Activated B cell treated with CpG ODN at 0.5 μM for 24 hours (primary cell): Measurements from ENCODE around the gene EIF4E1B. TPM values are rescaled to one million over a fixed set of nuclear protein-coding genes. Genes with fewer than 3 reads are reported as not detected.

ENCODE experiments used
- ATAC-seq: fragments of 200-7000 bp; cut with Tn5 transposase; one replicate; pipeline ENCODE4 v1.10.0; 2021; ENCODE audit warnings: low read depth, mild to moderate bottlenecking, moderate library complexity
- CTCF ChIA-PET: fragments of 350-600 bp; sonication (Branson Sonifier 250); formaldehyde crosslinking; loops from one replicate; lab custom pipeline; 2021; ENCODE audit warnings: antibody characterized with exemption; lab: Charles Lee
- POLR2A ChIA-PET: fragments of 350-600 bp; sonication (Branson Sonifier 250); formaldehyde crosslinking; loops from one replicate; lab custom pipeline; 2021; ENCODE audit warnings: antibody characterized with exemption; lab: Charles Lee
- DNase-seq: peaks from one replicate; pipeline ENCODE4 v3.0.0; 2022
- H3K27ac Mint-ChIP-seq: one replicate; pipeline ENCODE4 v1.8.0; 2020; ENCODE audit warnings: mixed read lengths
- H3K27me3 Mint-ChIP-seq: one replicate; pipeline ENCODE4 v1.8.0; 2021; ENCODE audit warnings: mixed read lengths
- H3K36me3 Mint-ChIP-seq: one replicate; pipeline ENCODE4 v1.8.0; 2021; ENCODE audit warnings: low read depth, mixed read lengths
- H3K4me1 Mint-ChIP-seq: one replicate; pipeline ENCODE4 v1.8.0; 2021; ENCODE audit warnings: mixed read lengths
- H3K4me3 Mint-ChIP-seq: one replicate; pipeline ENCODE4 v1.8.0; 2020; ENCODE audit warnings: mild to moderate bottlenecking, mixed read lengths
- H3K9me3 Mint-ChIP-seq: one replicate; pipeline ENCODE4 v1.8.0; 2020; ENCODE audit warnings: mixed read lengths
- intact Hi-C: fragments of 100-400 bp; cut with micrococcal nuclease; formaldehyde crosslinking; loops from one replicate; pipeline ENCODE4 v1.15.1; 2024
- total RNA-seq: library from RNA; stranded (reverse); gene quantifications from 2 replicates; pipeline ENCODE4 v1.2.3, GENCODE V29; 2022
- TF ChIP-seq, protein P1 (sequence below): fragments of 200-600 bp; IDR thresholded peaks from one replicate; pipeline ENCODE4 v1.8.0; 2022; ENCODE audit warnings: antibody characterized with exemption, mild to moderate bottlenecking

Gene EIF4E1B
- total RNA-seq, 1 donor from 2014 or later: not detected

DNA sequence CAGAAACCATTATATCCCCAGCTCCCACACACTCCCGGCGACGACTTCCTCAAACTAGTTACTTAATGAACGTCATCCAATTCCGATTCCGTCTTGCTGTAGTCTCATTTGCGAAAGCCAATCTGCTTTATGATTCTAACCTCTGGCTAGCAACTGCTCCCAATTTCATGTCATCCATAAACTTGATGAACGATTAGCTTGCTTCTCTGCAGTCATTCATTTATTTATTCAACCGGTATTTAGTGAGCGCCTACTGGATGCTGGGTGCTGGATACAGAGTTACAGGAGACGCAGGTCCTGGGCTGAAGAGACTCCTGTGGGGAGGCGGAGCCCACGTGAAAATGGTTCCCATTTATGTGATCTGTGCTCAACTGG lies 63.0 kb downstream of the EIF4E1B start:
- POLR2A ChIA-PET: no interaction called here
- DNase-seq (no peak), ATAC-seq (no peak)
- Mint-ChIP-seq H3K4me3 (no peak overlapping the region), H3K4me1 (no peaks in the 10 kb centered on the region), H3K27me3 (peaks cover 75% of the 10 kb centered on the region), H3K36me3 (no peaks in the 10 kb centered on the region), H3K9me3 (no peaks in the 10 kb centered on the region), H3K27ac (no peak overlapping the region)
- CTCF ChIA-PET: no interaction called here
- intact Hi-C loops: no loop called here
- TF ChIP-seq, protein P1, sequence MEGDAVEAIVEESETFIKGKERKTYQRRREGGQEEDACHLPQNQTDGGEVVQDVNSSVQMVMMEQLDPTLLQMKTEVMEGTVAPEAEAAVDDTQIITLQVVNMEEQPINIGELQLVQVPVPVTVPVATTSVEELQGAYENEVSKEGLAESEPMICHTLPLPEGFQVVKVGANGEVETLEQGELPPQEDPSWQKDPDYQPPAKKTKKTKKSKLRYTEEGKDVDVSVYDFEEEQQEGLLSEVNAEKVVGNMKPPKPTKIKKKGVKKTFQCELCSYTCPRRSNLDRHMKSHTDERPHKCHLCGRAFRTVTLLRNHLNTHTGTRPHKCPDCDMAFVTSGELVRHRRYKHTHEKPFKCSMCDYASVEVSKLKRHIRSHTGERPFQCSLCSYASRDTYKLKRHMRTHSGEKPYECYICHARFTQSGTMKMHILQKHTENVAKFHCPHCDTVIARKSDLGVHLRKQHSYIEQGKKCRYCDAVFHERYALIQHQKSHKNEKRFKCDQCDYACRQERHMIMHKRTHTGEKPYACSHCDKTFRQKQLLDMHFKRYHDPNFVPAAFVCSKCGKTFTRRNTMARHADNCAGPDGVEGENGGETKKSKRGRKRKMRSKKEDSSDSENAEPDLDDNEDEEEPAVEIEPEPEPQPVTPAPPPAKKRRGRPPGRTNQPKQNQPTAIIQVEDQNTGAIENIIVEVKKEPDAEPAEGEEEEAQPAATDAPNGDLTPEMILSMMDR: no peak

DNA sequence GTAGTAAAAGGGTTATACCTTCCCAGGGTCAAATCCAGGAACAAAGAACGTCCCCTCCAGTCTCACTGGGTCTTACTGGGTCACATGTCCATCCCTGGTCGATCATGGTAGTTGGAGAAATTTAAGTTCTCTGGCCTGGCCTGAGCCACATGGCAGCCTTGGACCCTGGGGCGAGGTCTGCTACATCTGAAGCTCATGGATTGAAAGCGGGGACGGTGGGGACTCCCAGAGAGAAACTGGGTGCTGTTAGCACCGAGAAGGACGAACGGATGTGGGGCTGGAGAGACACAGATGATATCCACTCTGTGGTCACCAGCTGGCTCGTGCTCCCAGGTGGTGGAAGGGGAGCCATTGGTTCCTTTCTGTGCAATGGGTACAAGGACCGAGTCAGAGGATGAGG lies 63.7 kb downstream of the EIF4E1B start:
- no peaks in the 10 kb centered on the region for H3K9me3 Mint-ChIP-seq
- no peaks in the 10 kb centered on the region for H3K4me1 Mint-ChIP-seq
- H3K36me3 Mint-ChIP-seq: no peaks in the 10 kb centered on the region
- TF ChIP-seq, protein P1: no peak
- no peak overlapping the region for H3K27ac Mint-ChIP-seq
- no peak for ATAC-seq
- CTCF ChIA-PET: no interaction called here
- no peak overlapping the region for H3K4me3 Mint-ChIP-seq
- intact Hi-C loops: no loop called here
- peaks cover 80% of the 10 kb centered on the region for H3K27me3 Mint-ChIP-seq
- POLR2A ChIA-PET: no interaction called here
- DNase-seq: no peak

DNA sequence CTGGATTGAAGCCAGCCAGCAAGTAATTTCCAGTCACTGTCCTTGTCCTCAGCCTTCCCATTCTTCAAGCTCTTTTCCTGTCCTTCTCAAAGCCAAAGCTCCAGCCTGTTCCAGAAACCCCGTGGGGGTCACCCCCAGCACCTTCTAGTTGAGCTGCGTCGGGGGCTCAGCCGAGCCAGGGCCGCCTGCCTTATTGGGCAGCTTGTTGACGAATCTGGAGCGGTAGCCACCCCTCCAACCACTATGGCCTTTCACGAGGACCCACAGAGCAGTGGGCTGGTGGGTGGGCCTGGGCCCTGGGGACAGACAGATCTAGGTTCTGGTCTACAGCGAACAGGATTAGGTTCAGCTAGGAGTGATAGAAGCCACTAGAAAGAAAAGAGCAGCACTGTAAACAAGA lies 64.2 kb downstream of the EIF4E1B start:
- no peak overlapping the region for H3K27ac Mint-ChIP-seq
- CTCF ChIA-PET: no interaction called here
- TF ChIP-seq, protein P1: no peak
- intact Hi-C loops: no loop called here
- no peaks in the 10 kb centered on the region for H3K36me3 Mint-ChIP-seq
- no peaks in the 10 kb centered on the region for H3K4me1 Mint-ChIP-seq
- H3K9me3 Mint-ChIP-seq: no peaks in the 10 kb centered on the region
- H3K4me3 Mint-ChIP-seq: no peak overlapping the region
- POLR2A ChIA-PET: no interaction called here
- peaks cover 76% of the 10 kb centered on the region for H3K27me3 Mint-ChIP-seq
- ATAC-seq (no peak), DNase-seq (no peak)

DNA sequence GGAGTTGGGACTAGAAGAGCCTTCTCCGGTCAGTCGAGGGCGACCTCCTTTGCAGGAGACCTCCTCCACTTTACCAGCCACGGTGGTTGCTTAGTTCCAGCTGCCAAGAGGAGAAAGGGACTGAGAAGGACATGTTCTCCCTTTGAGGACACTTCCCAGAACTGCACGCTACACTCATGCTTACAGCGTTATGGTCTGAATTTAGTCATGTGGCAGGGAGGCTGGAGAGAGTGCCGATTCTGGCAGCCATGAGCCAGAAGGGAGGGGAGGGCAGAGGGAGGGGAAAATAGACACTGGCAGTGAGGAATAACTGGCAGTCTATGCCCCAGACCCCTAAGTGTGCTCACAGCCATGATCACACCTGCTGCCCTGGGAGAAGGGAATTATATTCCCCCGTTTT lies 64.6 kb downstream of the EIF4E1B start:
- Mint-ChIP-seq H3K9me3 (no peaks in the 10 kb centered on the region), H3K4me3 (no peak overlapping the region), H3K27me3 (peaks cover 75% of the 10 kb centered on the region), H3K27ac (no peak overlapping the region), H3K36me3 (no peaks in the 10 kb centered on the region), H3K4me1 (no peaks in the 10 kb centered on the region)
- TF ChIP-seq, protein P1: no peak
- intact Hi-C loops: no loop called here
- ChIA-PET POLR2A (no interaction called here), CTCF (no interaction called here)
- DNase-seq (no peak), ATAC-seq (no peak)

Other genes with a start within 250 kb of the EIF4E1B start
- 50.9 and 65.1 TPM in 2 replicates for gene NOP16, start 242.1 kb upstream of the EIF4E1B start, total RNA-seq
- 113 and 116 TPM in 2 replicates for gene HIGD2A, start 241.9 kb upstream of the EIF4E1B start, total RNA-seq
- gene CLTB, start 214.1 kb upstream of the EIF4E1B start, total RNA-seq: 29.5 and 48.9 TPM in 2 replicates
- gene FAF2, start 182.3 kb upstream of the EIF4E1B start, total RNA-seq: 35.6 and 39.0 TPM in 2 replicates
- gene RNF44, start 93.3 kb upstream of the EIF4E1B start, total RNA-seq: 78.6 and 96.5 TPM in 2 replicates
- 0.31 and 0.42 TPM in 2 replicates for gene CDHR2, start 81.3 kb upstream of the EIF4E1B start, total RNA-seq
- gene GPRIN1, start 20.5 kb upstream of the EIF4E1B start, total RNA-seq: 2.8 and 3.2 TPM in 2 replicates
- 0.17 TPM in 1 of 2 replicates, not detected in the other for gene SNCB, start 141 bp upstream of the EIF4E1B start, total RNA-seq
- gene TSPAN17, start 16.8 kb downstream of the EIF4E1B start, total RNA-seq: 20.7 and 27.7 TPM in 2 replicates
- gene UNC5A, start 179.9 kb downstream of the EIF4E1B start, total RNA-seq: not detected in 2 replicates